Panc1 (cell line): ENCODE data around the gene CENPH. TPM values are rescaled to one million over a fixed set of nuclear protein-coding genes. Genes with fewer than 3 reads are reported as not detected.

ENCODE experiments used
- ATAC-seq: fragments of 200-7000 bp; cut with Tn5 transposase; 2 replicates; pipeline ENCODE4 v1.9.1; 2020; ENCODE audit warnings: mild to moderate bottlenecking, moderate library complexity
- BruUV-seq: library from RNA; stranded (reverse); fragments of 400-500 nt; replicated peaks from 2 replicates; lab custom pipeline; 2021; lab: Mats Ljungman, UMichigan
- CTCF ChIA-PET: fragments of 300-600 bp; sonication (Branson Sonifier 250); formaldehyde crosslinking; loops from one replicate; lab custom pipeline; 2022; ENCODE audit warnings: antibody characterized with exemption; lab: Charles Lee
- POLR2A ChIA-PET: fragments of 300-600 bp; sonication (Branson Sonifier 250); formaldehyde crosslinking; loops from one replicate; lab custom pipeline; 2022; ENCODE audit warnings: antibody characterized with exemption; lab: Charles Lee
- DNase-seq: peaks from one replicate; pipeline ENCODE4 v3.0.0-alpha.2; 2010; ENCODE audit warnings: low read depth, low spot score
- H3K27ac ChIP-seq: 2 replicates; pipeline ENCODE4 v1.5.1; 2011; ENCODE audit warnings: mild to moderate bottlenecking, low read length, inconsistent platforms
- H3K27me3 ChIP-seq: fragments of 200-500 bp; sonication (Bioruptor generic); 2 replicates; pipeline ENCODE4 v1.6.0; 2014; ENCODE audit warnings: low read length, inconsistent platforms; ENCODE audit not compliant: control insufficient read depth, insufficient read depth
- H3K36me3 ChIP-seq: fragments of 200-500 bp; sonication (Bioruptor generic); 2 replicates; pipeline ENCODE4 v1.5.1; 2014; ENCODE audit warnings: inconsistent platforms, mild to moderate bottlenecking, low read length, moderate library complexity; ENCODE audit not compliant: control insufficient read depth, insufficient read depth
- H3K4me1 ChIP-seq: 2 replicates; pipeline ENCODE4 v1.5.1; 2011; ENCODE audit warnings: inconsistent platforms, mild to moderate bottlenecking, low read length, moderate library complexity; ENCODE audit not compliant: control insufficient read depth, insufficient read depth
- H3K4me3 ChIP-seq, 2 experiments: 2 replicates each; pipeline ENCODE4 v1.5.1; 2011 to 2012; ENCODE audit warnings: low read depth in 2 of 2, low read length in 2 of 2, mild to moderate bottlenecking in 2 of 2, inconsistent platforms in 1 of 2, moderate library complexity in 1 of 2
- H3K9me3 ChIP-seq: fragments of 200-500 bp; sonication (Bioruptor generic); 2 replicates; pipeline ENCODE4 v1.5.1; 2014; ENCODE audit warnings: low read depth, mild to moderate bottlenecking, inconsistent platforms, low read length, moderate library complexity; ENCODE audit not compliant: control insufficient read depth, insufficient read depth
- POLR2AphosphoS5 ChIP-seq: IDR thresholded peaks from 2 replicates; pipeline ENCODE4 v1.6.1; 2012; ENCODE audit warnings: mild to moderate bottlenecking, low read depth, low read length, moderate library complexity
- REST ChIP-seq, 2 experiments: IDR thresholded peaks; 2 replicates each; pipeline ENCODE4 v1.6.1; 2011 to 2012; ENCODE audit warnings: low read depth in 2 of 2, control low read depth in 1 of 2, low read length in 1 of 2, mild to moderate bottlenecking in 1 of 2, moderate library complexity in 1 of 2; ENCODE audit not compliant: insufficient read depth in 1 of 2
- SIN3A ChIP-seq: IDR thresholded peaks from 2 replicates; pipeline ENCODE4 v1.6.1; 2012; ENCODE audit warnings: low read depth, mild to moderate bottlenecking, low read length, moderate library complexity, borderline replicate concordance; ENCODE audit not compliant: insufficient read depth
- TCF7L2 ChIP-seq: IDR thresholded peaks from 2 replicates; pipeline ENCODE4 v1.6.1; 2011; ENCODE audit warnings: mild to moderate bottlenecking, low read depth, low read length, inconsistent platforms
- in situ Hi-C: cut with HindIII; loops from 2 replicates; pipeline ENCODE4 v1.10.0; 2016; ENCODE audit warnings: low sequenced_read_pairs, low pct_unique_long_range_greater_than_20kb
- intact Hi-C: fragments of 100-400 bp; cut with micrococcal nuclease; formaldehyde crosslinking; loops from one replicate; pipeline ENCODE4 v1.10.0; 2022; ENCODE audit not compliant: unreplicated experiment
- total RNA-seq: library from RNA; stranded (reverse); gene quantifications from one replicate; pipeline ENCODE4 v1.2.1, GENCODE V29; 2021; ENCODE audit not compliant: unreplicated experiment
- TF ChIP-seq, protein P1 (sequence below): fragments of 450-650 bp; IDR thresholded peaks from 2 replicates; pipeline ENCODE4 v1.5.1; 2017; ENCODE audit warnings: mild to moderate bottlenecking

The CENPH gene
- total RNA-seq, 1 experiment from 2014 or later, result 35.6 TPM

DNA sequence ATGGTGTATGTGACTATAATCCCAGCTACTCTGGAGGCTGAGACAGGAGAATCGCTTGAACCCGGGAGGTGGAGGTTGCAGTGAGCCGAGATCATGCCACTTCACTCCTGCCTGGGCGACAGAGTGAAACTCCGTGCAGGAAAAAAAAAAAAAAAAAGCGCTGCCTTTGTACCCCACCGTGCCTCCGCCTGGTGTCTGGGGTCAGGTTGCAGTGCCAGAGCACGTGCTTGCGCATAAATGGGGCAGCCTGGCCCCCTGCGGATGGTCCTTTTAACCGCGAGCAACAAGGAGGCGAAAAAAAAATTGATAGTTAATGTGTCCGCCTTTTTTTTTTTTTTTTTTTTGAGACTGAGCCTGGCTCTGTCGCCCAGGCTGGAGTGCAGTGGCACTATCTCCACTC lies 28.7 kb upstream of the CENPH start:
- H3K4me1 ChIP-seq, result no peaks in the 10 kb centered on the region
- ATAC-seq (no peak), DNase-seq (no peak)
- no peaks in the 10 kb centered on the region for H3K27me3 ChIP-seq
- no peaks in the 10 kb centered on the region for H3K9me3 ChIP-seq
- no peak for TF ChIP-seq POLR2AphosphoS5
- TF ChIP-seq REST (IDR thresholded peaks at IDR 0.05; ENCODE audit: insufficient read depth in 1 of 2, low read depth in 2 of 2, low read length in 1 of 2), result no peak
- TF ChIP-seq, protein P1, sequence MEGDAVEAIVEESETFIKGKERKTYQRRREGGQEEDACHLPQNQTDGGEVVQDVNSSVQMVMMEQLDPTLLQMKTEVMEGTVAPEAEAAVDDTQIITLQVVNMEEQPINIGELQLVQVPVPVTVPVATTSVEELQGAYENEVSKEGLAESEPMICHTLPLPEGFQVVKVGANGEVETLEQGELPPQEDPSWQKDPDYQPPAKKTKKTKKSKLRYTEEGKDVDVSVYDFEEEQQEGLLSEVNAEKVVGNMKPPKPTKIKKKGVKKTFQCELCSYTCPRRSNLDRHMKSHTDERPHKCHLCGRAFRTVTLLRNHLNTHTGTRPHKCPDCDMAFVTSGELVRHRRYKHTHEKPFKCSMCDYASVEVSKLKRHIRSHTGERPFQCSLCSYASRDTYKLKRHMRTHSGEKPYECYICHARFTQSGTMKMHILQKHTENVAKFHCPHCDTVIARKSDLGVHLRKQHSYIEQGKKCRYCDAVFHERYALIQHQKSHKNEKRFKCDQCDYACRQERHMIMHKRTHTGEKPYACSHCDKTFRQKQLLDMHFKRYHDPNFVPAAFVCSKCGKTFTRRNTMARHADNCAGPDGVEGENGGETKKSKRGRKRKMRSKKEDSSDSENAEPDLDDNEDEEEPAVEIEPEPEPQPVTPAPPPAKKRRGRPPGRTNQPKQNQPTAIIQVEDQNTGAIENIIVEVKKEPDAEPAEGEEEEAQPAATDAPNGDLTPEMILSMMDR, result no peak
- TF ChIP-seq TCF7L2, result no peak
- no peak for TF ChIP-seq SIN3A
- ChIA-PET CTCF (no interaction called here), POLR2A (interaction anchor here (0.7 kb wide), 1 partner anchor 14 kb away, joined by 4 read pairs; no protein-coding TSS in a partner anchor)
- no peak overlapping the region for H3K27ac ChIP-seq
- in situ Hi-C loops, result no loop called here
- intact Hi-C loops, result no loop called here
- BruUV-seq, result no TSS peak
- H3K4me3 ChIP-seq, result no peak overlapping the region
- H3K36me3 ChIP-seq, result no peaks in the 10 kb centered on the region

- H3K9me3 ChIP-seq, result no peaks in the 10 kb centered on the region
- TF ChIP-seq, protein P1, result no peak
- TF ChIP-seq REST (IDR thresholded peaks at IDR 0.05; ENCODE audit: insufficient read depth in 1 of 2, low read depth in 2 of 2, low read length in 1 of 2), result no peak
- peak; percentile 99 for TF ChIP-seq SIN3A
- peak; percentile 93 for TF ChIP-seq POLR2AphosphoS5
- TF ChIP-seq TCF7L2, result no peak
- H3K27me3 ChIP-seq, result no peaks in the 10 kb centered on the region
- CTCF ChIA-PET, result no interaction called here
- peaks cover 32% of the 10 kb centered on the region for H3K36me3 ChIP-seq
- in situ Hi-C loops, result no loop called here
- intact Hi-C loops, result no loop called here
- no TSS peak for BruUV-seq
- ATAC-seq (peak; percentile 99), DNase-seq (peak; percentile 90)
- H3K4me1 ChIP-seq, result peaks cover 20% of the 10 kb centered on the region
- peak within 1 kb of the TSS; percentile 92 to 94 for H3K4me3 ChIP-seq
- POLR2A ChIA-PET, result interaction anchor here (0.6 to 1.2 kb wide), 3 partner anchors 8 to 41 kb away, joined by 3 to 25 read pairs (median 8); no protein-coding TSS in a partner anchor
- H3K27ac ChIP-seq, result peak within 1 kb of the TSS; percentile 96
These were observed 22.5 kb upstream of the CENPH start, which contains the start of gene CCNB1 for GRCh38 chr5:69166686-69167492. CCNB1 (plus strand) TSS chr5:69167150; CDS start chr5:69167263, 113 bp downstream.
